Upper lobe of left lung (tissue), 6 donors: ENCODE data around the gene MYL12A. TPM values are rescaled to one million over a fixed set of nuclear protein-coding genes. Genes with fewer than 3 reads are reported as not detected.
A peak's percentile ranks its signal among the peaks of the same experiment; 100 is the strongest.

Experiments used
- ATAC-seq, 2 donors: fragments of 200-7000 bp; cut with Tn5 transposase; one replicate each; pipeline ENCODE4 v1.9.1; 2022; ENCODE audit warnings: mild to moderate bottlenecking in 2 of 2, moderate library complexity in 2 of 2; ENCODE audit not compliant: low FRiP score in 2 of 2
- DNase-seq, 2 donors: peaks; one replicate each; pipeline ENCODE4 v3.0.0-alpha.2; 2019 to 2020
- H3K27ac ChIP-seq, 4 donors: fragments of 200-600 bp; sonication (generic); one replicate each; pipeline ENCODE4 v1.5.1; 2016 to 2019
- H3K27me3 ChIP-seq, 4 donors: fragments of 200-600 bp; sonication (generic); one replicate each; pipeline ENCODE4 v1.5.1; 2017 to 2019
- H3K36me3 ChIP-seq, 4 donors: fragments of 200-600 bp; sonication (generic); one replicate each; pipeline ENCODE4 v1.5.1; 2016 to 2019
- H3K4me1 ChIP-seq, 4 donors: fragments of 200-600 bp; sonication (generic); one replicate each; pipeline ENCODE4 v1.5.1; 2018 to 2019
- H3K4me3 ChIP-seq, 4 donors: fragments of 200-600 bp; sonication (generic); one replicate each; pipeline ENCODE4 v1.5.1; 2017 to 2019; ENCODE audit warnings: mild to moderate bottlenecking in 2 of 4, moderate library complexity in 1 of 4
- H3K9me3 ChIP-seq, 4 donors: fragments of 200-600 bp; sonication (generic); one replicate each; pipeline ENCODE4 v1.5.1; 2018 to 2019
- EP300 ChIP-seq, 4 donors: sonication (generic); formaldehyde crosslinking; IDR thresholded peaks; one replicate each; pipeline ENCODE4 v1.5.1; 2017; ENCODE audit warnings: antibody characterized with exemption in 4 of 4, control low read depth in 2 of 4
- POLR2A ChIP-seq, 4 donors: fragments of 450-650 bp; IDR thresholded peaks; one replicate each; pipeline ENCODE4 v1.5.1; 2016 to 2017; ENCODE audit warnings: antibody characterized with exemption in 4 of 4, mild to moderate bottlenecking in 2 of 4
- POLR2AphosphoS5 ChIP-seq, 2 donors: sonication (generic); formaldehyde crosslinking; IDR thresholded peaks; one replicate each; pipeline ENCODE4 v1.5.1; 2017; ENCODE audit warnings: antibody characterized with exemption in 2 of 2
- WGBS, 2 donors: methylation state at CpG; one replicate each; pipeline ENCODE4 v1.1.5; 2017 to 2018; 5-methylcytosine and 5-hydroxymethylcytosine counted together
- total RNA-seq, 6 donors: library from RNA; depleted of rRNA in 4 of 6; stranded (reverse); fragments of >200 nt in 4 of 6; gene quantifications; one replicate each; pipeline versions ENCODE4 v1.1.0 to v1.2.1, GENCODE V29; 2016 to 2021
- TF ChIP-seq, protein P1 (sequence below), 6 experiments: fragments of 450-650 bp in 4 of 6; fragments of 200-600 bp in 2 of 6; sonication (generic) in 2 of 6; IDR thresholded peaks; one replicate each; pipeline ENCODE4 v1.5.1; 2016 to 2019; ENCODE audit warnings: antibody characterized with exemption in 6 of 6
- donor health status: DM: no; HTN: no; CAD: no; lungs with moderate emphysema.
- donor health status: DM: no; HTN: yes; CAD: no; lungs with severe emphysema.

MYL12A gene
- total RNA-seq, 6 donors from 2014 or later = 184 to 702 (median 558) TPM

- peak overlapping the region; percentile 92 to 99 (median 98) for H3K27ac ChIP-seq
These were observed 15.6 kb downstream of the MYL12A start for GRCh38 chr18:3263132-3263700.

GRCh38 chr18:3264362-3264761 lies 16.8 kb downstream of the MYL12A start:
- no peaks in the 10 kb centered on the region for H3K27me3 ChIP-seq
- WGBS, 2 donors = 46 to 72% methylated on average over 2 of the region's 2 CpGs
- ATAC-seq = no peak
- H3K4me1 ChIP-seq = peaks cover 63 to 73% (median 71%) of the 10 kb centered on the region in 4 donors
- no peaks in the 10 kb centered on the region for H3K9me3 ChIP-seq
- TF ChIP-seq POLR2AphosphoS5 (IDR thresholded peaks at IDR 0.05) = no peak
- TF ChIP-seq, protein P1, sequence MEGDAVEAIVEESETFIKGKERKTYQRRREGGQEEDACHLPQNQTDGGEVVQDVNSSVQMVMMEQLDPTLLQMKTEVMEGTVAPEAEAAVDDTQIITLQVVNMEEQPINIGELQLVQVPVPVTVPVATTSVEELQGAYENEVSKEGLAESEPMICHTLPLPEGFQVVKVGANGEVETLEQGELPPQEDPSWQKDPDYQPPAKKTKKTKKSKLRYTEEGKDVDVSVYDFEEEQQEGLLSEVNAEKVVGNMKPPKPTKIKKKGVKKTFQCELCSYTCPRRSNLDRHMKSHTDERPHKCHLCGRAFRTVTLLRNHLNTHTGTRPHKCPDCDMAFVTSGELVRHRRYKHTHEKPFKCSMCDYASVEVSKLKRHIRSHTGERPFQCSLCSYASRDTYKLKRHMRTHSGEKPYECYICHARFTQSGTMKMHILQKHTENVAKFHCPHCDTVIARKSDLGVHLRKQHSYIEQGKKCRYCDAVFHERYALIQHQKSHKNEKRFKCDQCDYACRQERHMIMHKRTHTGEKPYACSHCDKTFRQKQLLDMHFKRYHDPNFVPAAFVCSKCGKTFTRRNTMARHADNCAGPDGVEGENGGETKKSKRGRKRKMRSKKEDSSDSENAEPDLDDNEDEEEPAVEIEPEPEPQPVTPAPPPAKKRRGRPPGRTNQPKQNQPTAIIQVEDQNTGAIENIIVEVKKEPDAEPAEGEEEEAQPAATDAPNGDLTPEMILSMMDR (IDR thresholded peaks at IDR 0.05) = no peak
- TF ChIP-seq EP300 (IDR thresholded peaks at IDR 0.05) = no peak
- TF ChIP-seq POLR2A (IDR thresholded peaks at IDR 0.05) = no peak
- peak overlapping the region in 1 of 4 donors; percentile 85 for H3K4me3 ChIP-seq
- peaks cover 0 to under 1% (median 0%) of the 10 kb centered on the region in 4 donors for H3K36me3 ChIP-seq
- no peak for DNase-seq
- H3K27ac ChIP-seq = peak overlapping the region in 1 of 4 donors; percentile 14

More at GRCh38 chr18:3263132-3263700, 15.6 kb downstream of the MYL12A start:
- DNase-seq (no peak), ATAC-seq (no peak)
- no peaks in the 10 kb centered on the region for H3K27me3 ChIP-seq
- H3K36me3 ChIP-seq = peaks cover 0 to 12% (median 2%) of the 10 kb centered on the region in 4 donors
- H3K4me1 ChIP-seq = peaks cover 52 to 62% (median 60%) of the 10 kb centered on the region in 4 donors
- TF ChIP-seq, protein P1 (IDR thresholded peaks at IDR 0.05) = no peak
- no peak for TF ChIP-seq POLR2AphosphoS5 (IDR thresholded peaks at IDR 0.05)
- TF ChIP-seq POLR2A (IDR thresholded peaks at IDR 0.05) = no peak
- TF ChIP-seq EP300 (IDR thresholded peaks at IDR 0.05) = no peak
- no peaks in the 10 kb centered on the region for H3K9me3 ChIP-seq
- peak overlapping the region; percentile 70 to 91 (median 84) for H3K4me3 ChIP-seq
- WGBS, 2 donors = 19% methylated on average over 8 of the region's 8 CpGs

- peak overlapping the region in 1 of 4 donors; percentile 85 for H3K4me3 ChIP-seq
- TF ChIP-seq POLR2A (IDR thresholded peaks at IDR 0.05) = no peak
- TF ChIP-seq, protein P1 (IDR thresholded peaks at IDR 0.05) = no peak
- no peak for TF ChIP-seq EP300 (IDR thresholded peaks at IDR 0.05)
These were observed 18.0 kb downstream of the MYL12A start for GRCh38 chr18:3265564-3266033.

DNA sequence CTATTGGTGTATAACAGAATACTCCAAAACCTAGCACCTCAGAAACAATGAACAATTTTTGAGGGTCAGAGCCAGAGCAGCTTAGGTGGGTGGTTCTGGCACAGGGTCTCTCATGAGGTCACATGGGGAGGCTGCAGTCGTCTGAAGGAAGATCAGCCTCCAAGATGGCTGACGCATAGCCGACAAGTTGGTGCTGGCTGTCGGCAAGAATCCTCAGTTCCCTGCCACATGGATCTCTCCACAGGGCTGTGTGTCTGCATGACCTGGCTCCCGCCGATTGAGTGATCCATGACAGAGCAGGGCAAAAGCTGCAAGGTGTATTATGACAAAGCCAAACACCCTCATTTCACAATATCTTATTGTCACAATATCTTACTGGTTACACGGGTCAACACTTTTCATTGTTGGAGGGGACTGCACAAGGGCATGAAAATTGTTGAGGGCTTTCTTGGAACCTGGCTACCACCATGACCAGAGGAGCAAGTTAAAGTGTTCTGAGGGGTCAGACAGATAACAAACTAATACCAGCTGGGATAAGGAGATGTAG lies 18.5 kb downstream of the MYL12A start:
- DNase-seq (no peak), ATAC-seq (no peak)
- Histone ChIP-seq H3K9me3 (no peaks in the 10 kb centered on the region), H3K4me1 (peaks cover 64 to 75% (median 70%) of the 10 kb centered on the region in 4 donors), H3K36me3 (no peaks in the 10 kb centered on the region), H3K27me3 (no peaks in the 10 kb centered on the region), H3K4me3 (no peak overlapping the region), H3K27ac (no peak overlapping the region)
- no peak for TF ChIP-seq POLR2A (IDR thresholded peaks at IDR 0.05)
- TF ChIP-seq, protein P1 (IDR thresholded peaks at IDR 0.05) = no peak
- TF ChIP-seq EP300 (IDR thresholded peaks at IDR 0.05) = no peak
- no peak for TF ChIP-seq POLR2AphosphoS5 (IDR thresholded peaks at IDR 0.05)
- WGBS, 2 donors = 47 to 55% methylated on average over 6 to 7 of the region's 7 CpGs

More at GRCh38 chr18:3265564-3266033, 18.0 kb downstream of the MYL12A start:
- H3K27me3 ChIP-seq = no peaks in the 10 kb centered on the region
- ATAC-seq (no peak), DNase-seq (no peak)
- H3K9me3 ChIP-seq = no peaks in the 10 kb centered on the region
- H3K4me1 ChIP-seq = peaks cover 67 to 78% (median 72%) of the 10 kb centered on the region in 4 donors
- peak overlapping the region in 2 of 4 donors; percentile 12 to 39 for H3K27ac ChIP-seq
- H3K36me3 ChIP-seq = no peaks in the 10 kb centered on the region
- 65 to 77% methylated on average over 3 of the region's 3 CpGs for WGBS, 2 donors
